GM06990 (cell line): ENCODE measurements around the gene CFAP299.

ENCODE experiments used
- DNase-seq: peaks from one replicate; pipeline ENCODE4 v3.0.0-alpha.2; 2011; ENCODE audit not compliant: insufficient read length; ENCODE audit errors: extremely low read depth
- H3K27me3 ChIP-seq: replicated peaks from 2 replicates; pipeline ENCODE4 v1.6.0; 2011; ENCODE audit warnings: low read length; ENCODE audit not compliant: control insufficient read depth, insufficient read depth
- H3K36me3 ChIP-seq: 2 replicates; pipeline ENCODE4 v1.5.1; 2011; ENCODE audit warnings: low read length; ENCODE audit not compliant: control insufficient read depth, insufficient read depth
- H3K4me3 ChIP-seq: replicated peaks from 2 replicates; pipeline ENCODE4 v1.5.1; 2011; ENCODE audit warnings: low read depth, mild to moderate bottlenecking, control low read depth, low read length
- CTCF ChIP-seq: IDR thresholded peaks from 2 replicates; pipeline ENCODE4 v1.5.1; 2011; ENCODE audit warnings: low read length, control low read depth, mild to moderate bottlenecking, inconsistent platforms; ENCODE audit not compliant: insufficient read depth, poor library complexity, severe bottlenecking

CFAP299 gene

GRCh38 chr4:80751200-80751599 is 415.7 kb downstream of the CFAP299 start:
- no peak for DNase-seq
- no peak overlapping the region for H3K4me3 ChIP-seq
- H3K27me3 ChIP-seq = no peaks in the 10 kb centered on the region
- TF ChIP-seq CTCF = no peak
- H3K36me3 ChIP-seq = no peaks in the 10 kb centered on the region

GRCh38 chr4:80767944-80768343 is 432.4 kb downstream of the CFAP299 start:
- Histone ChIP-seq H3K36me3 (no peaks in the 10 kb centered on the region), H3K27me3 (no peaks in the 10 kb centered on the region), H3K4me3 (no peak overlapping the region)
- no peak for DNase-seq
- TF ChIP-seq CTCF = no peak

DNA sequence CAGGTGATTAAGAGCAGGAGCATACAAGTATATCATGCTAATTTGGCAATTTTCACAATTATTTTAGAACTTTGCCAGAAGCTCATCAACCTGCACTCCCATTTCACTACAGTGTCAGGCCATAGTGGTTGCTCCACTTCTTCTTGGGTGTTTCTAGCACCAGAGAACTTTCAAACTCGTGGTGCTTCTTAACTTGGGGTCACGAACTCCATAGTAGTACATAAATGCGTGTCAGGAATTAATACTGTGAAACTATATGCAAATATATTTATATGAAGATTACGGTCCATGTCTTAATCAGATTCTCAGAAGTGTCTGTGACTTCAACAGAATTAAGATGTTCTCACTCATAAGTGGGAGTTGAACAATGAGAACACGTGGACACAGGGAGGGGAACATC is 440.6 kb downstream of the CFAP299 start:
- no peak for DNase-seq
- TF ChIP-seq CTCF = no peak
- H3K4me3 ChIP-seq = no peak overlapping the region
- no peaks in the 10 kb centered on the region for H3K36me3 ChIP-seq
- no peaks in the 10 kb centered on the region for H3K27me3 ChIP-seq

DNA sequence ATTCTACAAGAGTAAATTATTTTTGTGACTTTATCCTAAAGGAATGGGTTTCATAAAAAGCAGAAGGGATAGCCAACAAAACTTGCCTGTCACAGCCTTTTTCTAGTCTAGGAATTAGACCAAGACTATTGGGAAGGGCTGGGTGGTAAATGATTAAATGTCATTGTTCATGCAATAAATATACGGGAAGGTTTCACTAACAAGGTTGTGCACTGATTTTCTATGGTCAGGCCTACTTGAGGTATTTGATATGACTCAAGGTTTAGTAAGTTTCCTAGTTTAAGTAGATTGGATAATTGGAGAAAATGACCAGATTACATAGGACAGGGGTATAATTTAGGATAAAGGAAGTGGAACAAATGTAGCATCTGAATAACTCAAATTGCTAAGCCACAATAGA is 445.9 kb downstream of the CFAP299 start:
- Histone ChIP-seq H3K27me3 (no peaks in the 10 kb centered on the region), H3K36me3 (no peaks in the 10 kb centered on the region), H3K4me3 (no peak overlapping the region)
- no peak for TF ChIP-seq CTCF
- DNase-seq = no peak

DNA sequence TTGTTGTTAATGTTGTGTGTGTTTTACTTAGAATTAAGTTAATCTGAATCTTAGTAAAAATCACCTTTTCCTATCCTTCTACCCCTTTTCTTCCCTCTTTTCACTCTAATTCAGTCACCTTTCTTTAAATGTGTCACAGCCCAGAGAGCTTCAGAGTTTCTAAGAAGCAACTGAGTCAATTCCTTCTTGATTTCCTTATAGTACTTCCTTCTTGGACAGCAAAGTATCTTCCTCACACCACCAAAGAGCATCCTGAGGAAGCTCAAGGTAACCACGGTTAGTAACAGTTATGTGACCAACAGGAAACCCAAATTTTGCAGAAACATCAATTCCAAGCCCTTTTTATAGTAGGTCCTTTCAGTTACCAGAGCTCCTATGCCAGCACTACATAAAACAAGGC is 451.8 kb downstream of the CFAP299 start:
- DNase-seq = no peak
- Histone ChIP-seq H3K27me3 (no peaks in the 10 kb centered on the region), H3K36me3 (no peaks in the 10 kb centered on the region), H3K4me3 (no peak overlapping the region)
- no peak for TF ChIP-seq CTCF

- DNase-seq = no peak
Measured at GRCh38 chr4:80788798-80789197, 453.3 kb downstream of the CFAP299 start.

More at GRCh38 chr4:80788798-80789197, 453.3 kb downstream of the CFAP299 start:
- TF ChIP-seq CTCF = no peak
- H3K27me3 ChIP-seq = no peaks in the 10 kb centered on the region
- no peaks in the 10 kb centered on the region for H3K36me3 ChIP-seq
- H3K4me3 ChIP-seq = no peak overlapping the region
